Measurements from ENCODE around the gene PGM2L1.

Gene PGM2L1

DNA sequence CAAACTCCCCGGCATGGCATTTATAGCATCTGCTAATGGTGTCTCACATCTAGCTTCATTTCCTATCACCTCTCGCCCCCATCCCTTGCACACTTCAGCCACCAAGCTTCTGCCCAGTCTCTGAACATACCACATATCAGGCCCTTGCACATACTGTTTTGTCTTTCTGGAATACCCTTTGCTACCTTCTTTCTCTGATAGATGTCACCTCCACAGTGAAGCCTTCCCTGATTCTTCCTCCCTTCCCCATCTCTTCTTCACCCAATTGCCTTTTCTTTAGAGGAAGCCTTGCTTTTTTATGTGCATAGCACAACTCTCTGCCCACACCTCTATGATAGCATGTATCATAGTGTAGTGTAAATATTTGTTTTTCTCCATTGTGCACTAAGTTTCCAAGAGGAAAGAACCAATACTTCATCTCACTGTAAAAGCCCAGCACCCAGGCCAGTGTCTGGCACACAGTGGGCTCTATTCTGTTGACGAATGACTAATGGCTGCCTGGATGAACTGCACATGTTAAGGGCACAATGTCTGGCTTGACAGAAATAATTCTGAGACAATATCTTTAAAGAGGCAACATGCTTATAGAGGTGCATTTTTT is 114.6 kb downstream of the PGM2L1 start:
- no peak overlapping the region for H2AFZ ChIP-seq (ENCODE audit: low read length)
- no peaks in the 10 kb centered on the region for H3K79me2 ChIP-seq (ENCODE audit: low read length)
- no peak overlapping the region for H3K9ac ChIP-seq (ENCODE audit: low read length)
- TF ChIP-seq, protein P1, sequence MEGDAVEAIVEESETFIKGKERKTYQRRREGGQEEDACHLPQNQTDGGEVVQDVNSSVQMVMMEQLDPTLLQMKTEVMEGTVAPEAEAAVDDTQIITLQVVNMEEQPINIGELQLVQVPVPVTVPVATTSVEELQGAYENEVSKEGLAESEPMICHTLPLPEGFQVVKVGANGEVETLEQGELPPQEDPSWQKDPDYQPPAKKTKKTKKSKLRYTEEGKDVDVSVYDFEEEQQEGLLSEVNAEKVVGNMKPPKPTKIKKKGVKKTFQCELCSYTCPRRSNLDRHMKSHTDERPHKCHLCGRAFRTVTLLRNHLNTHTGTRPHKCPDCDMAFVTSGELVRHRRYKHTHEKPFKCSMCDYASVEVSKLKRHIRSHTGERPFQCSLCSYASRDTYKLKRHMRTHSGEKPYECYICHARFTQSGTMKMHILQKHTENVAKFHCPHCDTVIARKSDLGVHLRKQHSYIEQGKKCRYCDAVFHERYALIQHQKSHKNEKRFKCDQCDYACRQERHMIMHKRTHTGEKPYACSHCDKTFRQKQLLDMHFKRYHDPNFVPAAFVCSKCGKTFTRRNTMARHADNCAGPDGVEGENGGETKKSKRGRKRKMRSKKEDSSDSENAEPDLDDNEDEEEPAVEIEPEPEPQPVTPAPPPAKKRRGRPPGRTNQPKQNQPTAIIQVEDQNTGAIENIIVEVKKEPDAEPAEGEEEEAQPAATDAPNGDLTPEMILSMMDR (IDR thresholded peaks at IDR 0.05; ENCODE audit: low read length) = no peak
- TF ChIP-seq EZH2 (optimal IDR thresholded peaks at IDR 0.05; ENCODE audit: low read depth, low read length) = no peak
- H3K4me1 ChIP-seq (ENCODE audit: low read length) = no peaks in the 10 kb centered on the region
- H3F3A ChIP-seq (ENCODE audit: insufficient read depth, low read length) = no peaks in the 10 kb centered on the region
- no peak overlapping the region for H3K27ac ChIP-seq (ENCODE audit: low read length)
- H3K27me3 ChIP-seq (replicated peaks; ENCODE audit: insufficient read depth, low read length) = no peaks in the 10 kb centered on the region
- no peaks in the 10 kb centered on the region for H3K9me2 ChIP-seq (replicated peaks; ENCODE audit: insufficient read depth, low read length)
- H3K36me3 ChIP-seq (replicated peaks; ENCODE audit: insufficient read depth, low read length) = no peaks in the 10 kb centered on the region
- H3K9me3 ChIP-seq (replicated peaks; ENCODE audit: insufficient read depth, low read length) = no peaks in the 10 kb centered on the region
- H3K4me3 ChIP-seq (ENCODE audit: low read length) = no peak overlapping the region
- no peaks in the 10 kb centered on the region for H4K20me1 ChIP-seq (ENCODE audit: insufficient read depth, low read length)
- no peak overlapping the region for H3K4me2 ChIP-seq (ENCODE audit: low read depth, low read length)
- no peak for DNase-seq

DNA sequence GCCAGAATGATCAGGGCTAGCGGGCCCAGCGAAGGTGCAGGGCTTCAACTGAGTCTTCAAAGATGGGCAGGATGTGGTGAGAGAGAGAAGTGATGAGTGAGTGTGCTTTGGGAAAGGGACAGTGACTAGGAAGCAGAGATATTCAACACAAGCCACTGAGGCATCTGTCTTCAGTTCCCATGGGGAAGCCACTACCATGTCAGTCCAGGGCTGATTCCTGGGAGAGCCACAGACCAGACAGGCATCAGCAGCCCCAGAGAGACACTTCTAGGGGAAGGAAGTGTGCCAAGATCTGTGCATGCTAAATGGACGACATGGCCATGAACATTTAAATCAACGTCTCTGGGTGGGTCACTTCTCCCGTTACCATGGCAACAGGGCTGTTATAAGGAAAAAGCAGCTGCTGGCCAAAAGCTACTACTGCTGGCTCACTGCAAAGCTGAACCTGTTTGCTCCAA is 115.3 kb downstream of the PGM2L1 start:
- H3K4me3 ChIP-seq (ENCODE audit: low read length) = no peak overlapping the region
- no peak for TF ChIP-seq EZH2phosphoT487 (IDR thresholded peaks at IDR 0.05; ENCODE audit: low read length)
- no peak for TF ChIP-seq EZH2 (optimal IDR thresholded peaks at IDR 0.05; ENCODE audit: low read depth, low read length)
- TF ChIP-seq, protein P1 (IDR thresholded peaks at IDR 0.05; ENCODE audit: low read length) = no peak
- H3K9ac ChIP-seq (ENCODE audit: low read length) = no peak overlapping the region
- no peaks in the 10 kb centered on the region for H3F3A ChIP-seq (ENCODE audit: insufficient read depth, low read length)
- no peaks in the 10 kb centered on the region for H3K79me2 ChIP-seq (ENCODE audit: low read length)
- no peak for DNase-seq
- no peaks in the 10 kb centered on the region for H3K4me1 ChIP-seq (ENCODE audit: low read length)
- no peaks in the 10 kb centered on the region for H3K9me3 ChIP-seq (replicated peaks; ENCODE audit: insufficient read depth, low read length)
- H3K9me2 ChIP-seq (replicated peaks; ENCODE audit: insufficient read depth, low read length) = no peaks in the 10 kb centered on the region
- no peaks in the 10 kb centered on the region for H4K20me1 ChIP-seq (ENCODE audit: insufficient read depth, low read length)
- no peaks in the 10 kb centered on the region for H3K27me3 ChIP-seq (replicated peaks; ENCODE audit: insufficient read depth, low read length)
- H3K4me2 ChIP-seq (ENCODE audit: low read depth, low read length) = no peak overlapping the region
- no peak overlapping the region for H3K27ac ChIP-seq (ENCODE audit: low read length)
- H3K36me3 ChIP-seq (replicated peaks; ENCODE audit: insufficient read depth, low read length) = no peaks in the 10 kb centered on the region
- H2AFZ ChIP-seq (ENCODE audit: low read length) = no peak overlapping the region

DNA sequence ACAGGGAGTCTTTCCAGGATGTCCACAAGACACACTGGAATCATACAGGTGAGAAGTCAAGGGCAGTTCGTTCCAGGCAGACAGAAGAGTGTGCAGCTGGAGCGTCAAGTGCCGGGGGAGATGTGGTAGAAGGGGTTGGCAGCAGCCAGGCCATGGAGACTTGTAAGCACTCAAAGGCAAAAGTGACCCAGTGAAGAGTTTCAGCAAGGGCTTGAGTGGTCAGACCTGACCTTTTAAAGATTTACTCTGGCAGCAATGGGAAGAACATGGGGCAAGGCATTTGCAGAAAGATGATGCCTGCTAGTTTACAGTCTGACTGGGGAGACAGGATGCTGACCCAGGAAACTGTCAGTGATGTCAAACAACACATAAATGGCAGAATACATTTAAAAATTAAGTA is 115.8 kb downstream of the PGM2L1 start:
- no peaks in the 10 kb centered on the region for H3K27me3 ChIP-seq (replicated peaks; ENCODE audit: insufficient read depth, low read length)
- no peaks in the 10 kb centered on the region for H3K79me2 ChIP-seq (ENCODE audit: low read length)
- no peaks in the 10 kb centered on the region for H3F3A ChIP-seq (ENCODE audit: insufficient read depth, low read length)
- no peaks in the 10 kb centered on the region for H3K9me3 ChIP-seq (replicated peaks; ENCODE audit: insufficient read depth, low read length)
- TF ChIP-seq, protein P1 (IDR thresholded peaks at IDR 0.05; ENCODE audit: low read length) = no peak
- DNase-seq = no peak
- no peak overlapping the region for H2AFZ ChIP-seq (ENCODE audit: low read length)
- no peaks in the 10 kb centered on the region for H3K9me2 ChIP-seq (replicated peaks; ENCODE audit: insufficient read depth, low read length)
- H4K20me1 ChIP-seq (ENCODE audit: insufficient read depth, low read length) = no peaks in the 10 kb centered on the region
- no peak overlapping the region for H3K9ac ChIP-seq (ENCODE audit: low read length)
- no peaks in the 10 kb centered on the region for H3K4me1 ChIP-seq (ENCODE audit: low read length)
- H3K36me3 ChIP-seq (replicated peaks; ENCODE audit: insufficient read depth, low read length) = no peaks in the 10 kb centered on the region
- H3K4me2 ChIP-seq (ENCODE audit: low read depth, low read length) = no peak overlapping the region
- no peak overlapping the region for H3K27ac ChIP-seq (ENCODE audit: low read length)
- H3K4me3 ChIP-seq (ENCODE audit: low read length) = no peak overlapping the region
